DOHH2 (cell line): ENCODE results near the gene LRIF1.

Source experiments
- CTCF ChIP-seq: fragments of 200-600 bp; sonication (generic); IDR thresholded peaks from one replicate; pipeline ENCODE4 v1.5.1; 2014; ENCODE audit warnings: antibody characterized with exemption, mild to moderate bottlenecking, low read depth, low read length; ENCODE audit not compliant: poor library complexity, severe bottlenecking
- EZH2phosphoT487 ChIP-seq: fragments of 200-600 bp; sonication (generic); IDR thresholded peaks from 2 replicates; pipeline ENCODE4 v1.6.1; 2017; ENCODE audit warnings: borderline replicate concordance, mild to moderate bottlenecking, antibody characterized with exemption, low read length, moderate library complexity, mixed read lengths

- TF ChIP-seq CTCF (no peak), EZH2phosphoT487 (no peak)
These were observed 64.3 kb downstream of the LRIF1 start for GRCh38 chr1:110899458-110899843.
